Activated naive CD4-positive, alpha-beta T cell treated with Interleukin-2 at 50 U/mL for 16 hours (primary cell): Measurements from ENCODE around the gene TRIM41.
"Not testable (repeated sequence)": the region's sequence is repeated elsewhere in the genome, so short reads cannot be mapped to it uniquely, and the experiment has no call there.

Experiments
- DNase-seq: peaks from one replicate; pipeline ENCODE4 v3.0.0-alpha.2; 2020

TRIM41 gene

GRCh38 chr5:181259283-181259682, 36.2 kb downstream of the TRIM41 start:
- no peak for DNase-seq

GRCh38 chr5:181259974-181260719, 37.1 kb downstream of the TRIM41 start:
- no peak for DNase-seq

- peak; percentile 91 for DNase-seq
These were observed 37.7 kb downstream of the TRIM41 start, which contains the start of gene TRIM52 for GRCh38 chr5:181260720-181261319. Gene TRIM52 (minus strand): TSS chr5:181261143. CDS start chr5:181260813, 330 bp downstream.

- peak; percentile 77 for DNase-seq
These were observed 38.4 kb downstream of the TRIM41 start for GRCh38 chr5:181261320-181262049.

- no peak for DNase-seq
These were observed 40.6 kb downstream of the TRIM41 start for GRCh38 chr5:181263633-181264032.

- no peak for DNase-seq
These were observed 42.1 kb downstream of the TRIM41 start for GRCh38 chr5:181265092-181265671.

- not testable (repeated sequence) for DNase-seq
These were observed 44.3 kb downstream of the TRIM41 start for GRCh38 chr5:181267291-181267904.

- not testable (repeated sequence) for DNase-seq
These were observed 44.8 kb downstream of the TRIM41 start for GRCh38 chr5:181267907-181268306.

GRCh38 chr5:181271081-181271480, 48.0 kb downstream of the TRIM41 start:
- DNase-seq = no peak

GRCh38 chr5:181273433-181273744, 50.3 kb downstream of the TRIM41 start:
- not testable (repeated sequence) for DNase-seq

GRCh38 chr5:181280251-181280762, 57.2 kb downstream of the TRIM41 start:
- DNase-seq = no peak

- no peak for DNase-seq
These were observed 58.2 kb downstream of the TRIM41 start for GRCh38 chr5:181281077-181281983.

GRCh38 chr5:181281984-181282316, 58.9 kb downstream of the TRIM41 start:
- DNase-seq = no peak

GRCh38 chr5:181282415-181282814, 59.3 kb downstream of the TRIM41 start:
- not testable (repeated sequence) for DNase-seq

GRCh38 chr5:181282874-181283273, 59.8 kb downstream of the TRIM41 start:
- DNase-seq = no peak

GRCh38 chr5:181283347-181283746, 60.3 kb downstream of the TRIM41 start:
- no peak for DNase-seq

GRCh38 chr5:181283841-181284755, 61.0 kb downstream of the TRIM41 start:
- not testable (repeated sequence) for DNase-seq
